ENCODE results near the gene SPTBN1.

SPTBN1 gene

GRCh38 chr2:54660752-54661151 is 204.6 kb downstream of the SPTBN1 start:
- no peak for DNase-seq

GRCh38 chr2:54663424-54664030 is 207.4 kb downstream of the SPTBN1 start:
- no peak for DNase-seq

GRCh38 chr2:54664238-54664786 is 208.2 kb downstream of the SPTBN1 start:
- no peak for DNase-seq

- peak; percentile 19 for DNase-seq
These were observed 209.3 kb downstream of the SPTBN1 start for GRCh38 chr2:54665436-54665856.

GRCh38 chr2:54666131-54666633 is 210.1 kb downstream of the SPTBN1 start:
- DNase-seq: no peak

- no peak for DNase-seq
These were observed 210.6 kb downstream of the SPTBN1 start for GRCh38 chr2:54666634-54667265.

GRCh38 chr2:54667266-54667639 is 211.1 kb downstream of the SPTBN1 start:
- DNase-seq: no peak

GRCh38 chr2:54667726-54668650 is 211.9 kb downstream of the SPTBN1 start:
- DNase-seq: no peak

GRCh38 chr2:54668711-54669110 is 212.6 kb downstream of the SPTBN1 start:
- DNase-seq: no peak

- DNase-seq: no peak
These were observed 213.8 kb downstream of the SPTBN1 start for GRCh38 chr2:54669677-54670484.

GRCh38 chr2:54670485-54671009 is 214.4 kb downstream of the SPTBN1 start:
- DNase-seq: no peak

- no peak for DNase-seq
These were observed 214.9 kb downstream of the SPTBN1 start for GRCh38 chr2:54671010-54671409.

- DNase-seq: no peak
These were observed 215.9 kb downstream of the SPTBN1 start for GRCh38 chr2:54671875-54672589.

GRCh38 chr2:54672590-54673456 is 216.7 kb downstream of the SPTBN1 start:
- DNase-seq: no peak

GRCh38 chr2:54673501-54673998 is 217.4 kb downstream of the SPTBN1 start:
- no peak for DNase-seq

GRCh38 chr2:54675281-54675680 is 219.2 kb downstream of the SPTBN1 start:
- no peak for DNase-seq

GRCh38 chr2:54675738-54676137 is 219.6 kb downstream of the SPTBN1 start:
- no peak for DNase-seq

GRCh38 chr2:54676656-54677055 is 220.5 kb downstream of the SPTBN1 start:
- DNase-seq: no peak

- DNase-seq: no peak
These were observed 221.5 kb downstream of the SPTBN1 start for GRCh38 chr2:54677476-54678265.
